Endothelial cell (in vitro differentiated cells): ENCODE data around the gene TANK. TPM values are rescaled to one million over a fixed set of nuclear protein-coding genes. Genes with fewer than 3 reads are reported as not detected.

Experiments
- DNase-seq: peaks from one replicate; pipeline ENCODE4 v3.0.0; 2021; ENCODE audit warnings: low spot score
- H3K27ac Mint-ChIP-seq: one replicate; pipeline ENCODE4 v1.8.0; 2021; ENCODE audit warnings: mixed read lengths, inconsistent platforms; ENCODE audit not compliant: unreplicated experiment
- H3K27me3 Mint-ChIP-seq: one replicate; pipeline ENCODE4 v1.8.0; 2021; ENCODE audit warnings: mild to moderate bottlenecking, moderate library complexity, mixed read lengths, inconsistent platforms; ENCODE audit not compliant: unreplicated experiment
- H3K36me3 Mint-ChIP-seq: one replicate; pipeline ENCODE4 v1.8.0; 2021; ENCODE audit warnings: mild to moderate bottlenecking, low read depth, mixed read lengths, inconsistent platforms; ENCODE audit not compliant: unreplicated experiment
- H3K4me1 Mint-ChIP-seq: one replicate; pipeline ENCODE4 v1.8.0; 2021; ENCODE audit warnings: mild to moderate bottlenecking, mixed read lengths, inconsistent platforms; ENCODE audit not compliant: unreplicated experiment
- H3K4me3 Mint-ChIP-seq: one replicate; pipeline ENCODE4 v1.8.0; 2021; ENCODE audit warnings: mild to moderate bottlenecking, mixed read lengths, inconsistent platforms; ENCODE audit not compliant: unreplicated experiment
- H3K9me3 Mint-ChIP-seq: one replicate; pipeline ENCODE4 v1.8.0; 2021; ENCODE audit warnings: mixed read lengths, inconsistent platforms; ENCODE audit not compliant: unreplicated experiment
- CTCF ChIP-seq: fragments of 200-600 bp; sonication (generic); IDR thresholded peaks from one replicate; pipeline ENCODE4 v1.5.0; 2021; ENCODE audit warnings: antibody characterized with exemption; ENCODE audit not compliant: unreplicated experiment
- total RNA-seq: library from RNA; stranded (reverse); fragmentation: NEBNext Ultra II Directional; extraction: Animal tissue kit (Norgen Biotek cat#: 25700); gene quantifications from one replicate; pipeline ENCODE4 v1.2.1, GENCODE V29; 2021; ENCODE audit not compliant: unreplicated experiment

Gene TANK
- total RNA-seq, 1 donor from 2014 or later, result 40.8 TPM

- no peak for TF ChIP-seq CTCF
- no peak overlapping the region for H3K27ac Mint-ChIP-seq
- H3K27me3 Mint-ChIP-seq, result no peaks in the 10 kb centered on the region
- H3K4me1 Mint-ChIP-seq, result peaks cover 12% of the 10 kb centered on the region
- no peaks in the 10 kb centered on the region for H3K9me3 Mint-ChIP-seq
- H3K4me3 Mint-ChIP-seq, result no peak overlapping the region
- no peak for DNase-seq
- H3K36me3 Mint-ChIP-seq, result no peaks in the 10 kb centered on the region
Observed at GRCh38 chr2:161170958-161171932, 11.0 kb downstream of the TANK start.

- no peak for DNase-seq
- H3K9me3 Mint-ChIP-seq, result no peaks in the 10 kb centered on the region
- no peak overlapping the region for H3K27ac Mint-ChIP-seq
- TF ChIP-seq CTCF, result no peak
- H3K36me3 Mint-ChIP-seq, result peaks cover 3% of the 10 kb centered on the region
- H3K4me1 Mint-ChIP-seq, result peaks cover 12% of the 10 kb centered on the region
- no peaks in the 10 kb centered on the region for H3K27me3 Mint-ChIP-seq
- no peak overlapping the region for H3K4me3 Mint-ChIP-seq
Observed at GRCh38 chr2:161172901-161173540, 12.8 kb downstream of the TANK start.

- H3K4me1 Mint-ChIP-seq, result peaks cover 12% of the 10 kb centered on the region
- no peaks in the 10 kb centered on the region for H3K9me3 Mint-ChIP-seq
- no peaks in the 10 kb centered on the region for H3K27me3 Mint-ChIP-seq
- no peak for DNase-seq
- H3K27ac Mint-ChIP-seq, result no peak overlapping the region
- peaks cover 3% of the 10 kb centered on the region for H3K36me3 Mint-ChIP-seq
- H3K4me3 Mint-ChIP-seq, result no peak overlapping the region
- TF ChIP-seq CTCF, result no peak
Observed at GRCh38 chr2:161173541-161174194, 13.4 kb downstream of the TANK start.

- Mint-ChIP-seq H3K9me3 (no peaks in the 10 kb centered on the region), H3K36me3 (peaks cover 12% of the 10 kb centered on the region), H3K27ac (no peak overlapping the region), H3K4me3 (no peak overlapping the region), H3K27me3 (peaks cover 1% of the 10 kb centered on the region), H3K4me1 (no peaks in the 10 kb centered on the region)
- no peak for DNase-seq
- TF ChIP-seq CTCF, result no peak
Observed at GRCh38 chr2:161177969-161178368, 17.7 kb downstream of the TANK start.
